ENCODE results near the gene SLC24A4.

The SLC24A4 gene

GRCh38 chr14:92316937-92317336, 6.0 kb upstream of the SLC24A4 start:
- Histone ChIP-seq H3K9me3 (ENCODE audit: control insufficient read depth, insufficient read depth, low read depth, low read length) (no peaks in the 10 kb centered on the region), H3K4me1 (ENCODE audit: control insufficient read depth, insufficient read depth, low read length) (no peaks in the 10 kb centered on the region), H3K4me3 (ENCODE audit: low read depth, low read length) (no peak overlapping the region), H3K9ac (ENCODE audit: low read length) (no peak overlapping the region), H3K36me3 (ENCODE audit: control insufficient read depth, insufficient read depth, low read length) (no peaks in the 10 kb centered on the region), H3K27me3 (ENCODE audit: control insufficient read depth, insufficient read depth, low read length) (peaks cover 47% of the 10 kb centered on the region), H3K27ac (ENCODE audit: low read depth, low read length) (no peak overlapping the region)

- no peaks in the 10 kb centered on the region for H3K9me3 ChIP-seq (ENCODE audit: control insufficient read depth, insufficient read depth, low read depth, low read length)
- H3K27ac ChIP-seq (ENCODE audit: low read depth, low read length) = no peak overlapping the region
- no peaks in the 10 kb centered on the region for H3K36me3 ChIP-seq (ENCODE audit: control insufficient read depth, insufficient read depth, low read length)
- H3K4me3 ChIP-seq (ENCODE audit: low read depth, low read length) = no peak overlapping the region
- H3K4me1 ChIP-seq (ENCODE audit: control insufficient read depth, insufficient read depth, low read length) = no peaks in the 10 kb centered on the region
- H3K27me3 ChIP-seq (ENCODE audit: control insufficient read depth, insufficient read depth, low read length) = peaks cover 53% of the 10 kb centered on the region
- no peak overlapping the region for H3K9ac ChIP-seq (ENCODE audit: low read length)
Observed at GRCh38 chr14:92317511-92317910, 5.5 kb upstream of the SLC24A4 start.

GRCh38 chr14:92321701-92322100, 1.3 kb upstream of the SLC24A4 start:
- Histone ChIP-seq H3K36me3 (ENCODE audit: control insufficient read depth, insufficient read depth, low read length) (no peaks in the 10 kb centered on the region), H3K4me1 (ENCODE audit: control insufficient read depth, insufficient read depth, low read length) (peaks cover 10% of the 10 kb centered on the region; the same call in 1 of the 2 replicates), H3K9ac (ENCODE audit: low read length) (no peak overlapping the region), H3K27ac (ENCODE audit: low read depth, low read length) (no peak overlapping the region), H3K4me3 (ENCODE audit: low read depth, low read length) (no peak overlapping the region), H3K27me3 (ENCODE audit: control insufficient read depth, insufficient read depth, low read length) (peaks cover 92% of the 10 kb centered on the region), H3K9me3 (ENCODE audit: control insufficient read depth, insufficient read depth, low read depth, low read length) (no peaks in the 10 kb centered on the region)

GRCh38 chr14:92322516-92322915, 449 bp upstream of the SLC24A4 start:
- Histone ChIP-seq H3K27ac (ENCODE audit: low read depth, low read length) (no peak overlapping the region), H3K36me3 (ENCODE audit: control insufficient read depth, insufficient read depth, low read length) (no peaks in the 10 kb centered on the region), H3K4me3 (ENCODE audit: low read depth, low read length) (peak overlapping the region; percentile 60), H3K9ac (ENCODE audit: low read length) (no peak overlapping the region), H3K27me3 (ENCODE audit: control insufficient read depth, insufficient read depth, low read length) (peaks cover 98% of the 10 kb centered on the region), H3K9me3 (ENCODE audit: control insufficient read depth, insufficient read depth, low read depth, low read length) (no peaks in the 10 kb centered on the region), H3K4me1 (ENCODE audit: control insufficient read depth, insufficient read depth, low read length) (peaks cover 10% of the 10 kb centered on the region; the same call in 1 of the 2 replicates)

GRCh38 chr14:92323916-92324818, 1.2 kb downstream of the SLC24A4 start:
- Histone ChIP-seq H3K9me3 (ENCODE audit: control insufficient read depth, insufficient read depth, low read depth, low read length) (no peaks in the 10 kb centered on the region), H3K27ac (ENCODE audit: low read depth, low read length) (no peak overlapping the region), H3K27me3 (ENCODE audit: control insufficient read depth, insufficient read depth, low read length) (peaks cover 91% of the 10 kb centered on the region), H3K4me1 (ENCODE audit: control insufficient read depth, insufficient read depth, low read length) (peaks cover 10% of the 10 kb centered on the region; the same call in 1 of the 2 replicates), H3K36me3 (ENCODE audit: control insufficient read depth, insufficient read depth, low read length) (no peaks in the 10 kb centered on the region), H3K4me3 (ENCODE audit: low read depth, low read length) (peak overlapping the region; percentile 60), H3K9ac (ENCODE audit: low read length) (no peak overlapping the region)

- no peak overlapping the region for H3K4me3 ChIP-seq (ENCODE audit: low read depth, low read length)
- no peak overlapping the region for H3K9ac ChIP-seq (ENCODE audit: low read length)
- H3K27ac ChIP-seq (ENCODE audit: low read depth, low read length) = no peak overlapping the region
- peaks cover 74% of the 10 kb centered on the region for H3K27me3 ChIP-seq (ENCODE audit: control insufficient read depth, insufficient read depth, low read length)
- H3K4me1 ChIP-seq (ENCODE audit: control insufficient read depth, insufficient read depth, low read length) = peaks cover 10% of the 10 kb centered on the region; the same call in 1 of the 2 replicates
- H3K9me3 ChIP-seq (ENCODE audit: control insufficient read depth, insufficient read depth, low read depth, low read length) = no peaks in the 10 kb centered on the region
- no peaks in the 10 kb centered on the region for H3K36me3 ChIP-seq (ENCODE audit: control insufficient read depth, insufficient read depth, low read length)
Observed at GRCh38 chr14:92325835-92326234, 2.9 kb downstream of the SLC24A4 start.

- peaks cover 7% of the 10 kb centered on the region; the same call in 1 of the 2 replicates for H3K4me1 ChIP-seq (ENCODE audit: control insufficient read depth, insufficient read depth, low read length)
- H3K4me3 ChIP-seq (ENCODE audit: low read depth, low read length) = no peak overlapping the region
- peaks cover 45% of the 10 kb centered on the region for H3K27me3 ChIP-seq (ENCODE audit: control insufficient read depth, insufficient read depth, low read length)
- no peak overlapping the region for H3K27ac ChIP-seq (ENCODE audit: low read depth, low read length)
- H3K9me3 ChIP-seq (ENCODE audit: control insufficient read depth, insufficient read depth, low read depth, low read length) = no peaks in the 10 kb centered on the region
- no peak overlapping the region for H3K9ac ChIP-seq (ENCODE audit: low read length)
- H3K36me3 ChIP-seq (ENCODE audit: control insufficient read depth, insufficient read depth, low read length) = no peaks in the 10 kb centered on the region
Observed at GRCh38 chr14:92328664-92329255, 5.8 kb downstream of the SLC24A4 start.

- Histone ChIP-seq H3K9me3 (ENCODE audit: control insufficient read depth, insufficient read depth, low read depth, low read length) (no peaks in the 10 kb centered on the region), H3K27me3 (ENCODE audit: control insufficient read depth, insufficient read depth, low read length) (peaks cover 5% of the 10 kb centered on the region; the same call in 1 of the 2 replicates)
Observed at GRCh38 chr14:92334050-92334449, 11.1 kb downstream of the SLC24A4 start.

GRCh38 chr14:92336363-92336762, 13.4 kb downstream of the SLC24A4 start:
- H3K27me3 ChIP-seq (ENCODE audit: control insufficient read depth, insufficient read depth, low read length) = peaks cover 9% of the 10 kb centered on the region; the same call in 1 of the 2 replicates
- no peak overlapping the region for H3K9ac ChIP-seq (ENCODE audit: low read length)
- no peaks in the 10 kb centered on the region for H3K4me1 ChIP-seq (ENCODE audit: control insufficient read depth, insufficient read depth, low read length)
- no peak overlapping the region for H3K27ac ChIP-seq (ENCODE audit: low read depth, low read length)
- no peaks in the 10 kb centered on the region for H3K9me3 ChIP-seq (ENCODE audit: control insufficient read depth, insufficient read depth, low read depth, low read length)
- no peak overlapping the region for H3K4me3 ChIP-seq (ENCODE audit: low read depth, low read length)
- no peaks in the 10 kb centered on the region for H3K36me3 ChIP-seq (ENCODE audit: control insufficient read depth, insufficient read depth, low read length)

More at GRCh38 chr14:92334050-92334449, 11.1 kb downstream of the SLC24A4 start:
- no peaks in the 10 kb centered on the region for H3K36me3 ChIP-seq (ENCODE audit: control insufficient read depth, insufficient read depth, low read length)
- H3K27ac ChIP-seq (ENCODE audit: low read depth, low read length) = no peak overlapping the region
- H3K9ac ChIP-seq (ENCODE audit: low read length) = no peak overlapping the region
- H3K4me3 ChIP-seq (ENCODE audit: low read depth, low read length) = no peak overlapping the region
- no peaks in the 10 kb centered on the region for H3K4me1 ChIP-seq (ENCODE audit: control insufficient read depth, insufficient read depth, low read length)

- no peaks in the 10 kb centered on the region for H3K4me1 ChIP-seq (ENCODE audit: control insufficient read depth, insufficient read depth, low read length)
- no peak overlapping the region for H3K27ac ChIP-seq (ENCODE audit: low read depth, low read length)
- no peak overlapping the region for H3K9ac ChIP-seq (ENCODE audit: low read length)
- no peaks in the 10 kb centered on the region for H3K36me3 ChIP-seq (ENCODE audit: control insufficient read depth, insufficient read depth, low read length)
- peaks cover 6% of the 10 kb centered on the region; the same call in 1 of the 2 replicates for H3K27me3 ChIP-seq (ENCODE audit: control insufficient read depth, insufficient read depth, low read length)
- H3K4me3 ChIP-seq (ENCODE audit: low read depth, low read length) = no peak overlapping the region
- 0 out of 2 replicates have a peak, but pooled peaks cover 4% of the 10 kb centered on the region for H3K9me3 ChIP-seq (ENCODE audit: control insufficient read depth, insufficient read depth, low read depth, low read length)
Observed at GRCh38 chr14:92339426-92339825, 16.5 kb downstream of the SLC24A4 start.

- H3K27ac ChIP-seq (ENCODE audit: low read depth, low read length) = no peak overlapping the region
- peaks cover 6% of the 10 kb centered on the region; the same call in 1 of the 2 replicates for H3K27me3 ChIP-seq (ENCODE audit: control insufficient read depth, insufficient read depth, low read length)
- H3K9ac ChIP-seq (ENCODE audit: low read length) = no peak overlapping the region
- no peak overlapping the region for H3K4me3 ChIP-seq (ENCODE audit: low read depth, low read length)
- H3K9me3 ChIP-seq (ENCODE audit: control insufficient read depth, insufficient read depth, low read depth, low read length) = 0 out of 2 replicates have a peak, but pooled peaks cover 4% of the 10 kb centered on the region
- H3K36me3 ChIP-seq (ENCODE audit: control insufficient read depth, insufficient read depth, low read length) = no peaks in the 10 kb centered on the region
- no peaks in the 10 kb centered on the region for H3K4me1 ChIP-seq (ENCODE audit: control insufficient read depth, insufficient read depth, low read length)
Observed at GRCh38 chr14:92340071-92340470, 17.1 kb downstream of the SLC24A4 start.
